Neural cell (in vitro differentiated cells): ENCODE data around the gene FOCAD. TPM values are rescaled to one million over a fixed set of nuclear protein-coding genes. Genes with fewer than 3 reads are reported as not detected.
"Not testable (repeated sequence)": the region's sequence is repeated elsewhere in the genome, so short reads cannot be mapped to it uniquely, and the experiment has no call there.

Experiments used
- H2AFZ ChIP-seq: fragments of 200-600, 300-800 bp; sonication (generic), shearing (Covaris generic); 2 replicates; pipeline ENCODE4 v1.6.0; 2014; ENCODE audit warnings: low read depth, mild to moderate bottlenecking, antibody characterized with exemption, low read length, moderate library complexity
- H3F3A ChIP-seq: fragments of 200-600 bp; shearing (Covaris generic); 2 replicates; pipeline ENCODE4 v1.6.1; 2016; ENCODE audit warnings: mild to moderate bottlenecking, moderate library complexity, mixed read lengths, antibody characterized with exemption, low read length; ENCODE audit not compliant: insufficient read depth, poor library complexity, severe bottlenecking
- H3K27ac ChIP-seq: fragments of 200-600, 300-800 bp; sonication (generic), shearing (Covaris generic); 2 replicates; pipeline ENCODE4 v1.5.1; 2014; ENCODE audit warnings: mild to moderate bottlenecking, low read length, moderate library complexity
- H3K27me3 ChIP-seq: fragments of 300-800, 200-600 bp; sonication (generic), shearing (Covaris generic); 2 replicates; pipeline ENCODE4 v1.6.0; 2014; ENCODE audit warnings: mild to moderate bottlenecking, low read depth, low read length, moderate library complexity; ENCODE audit not compliant: insufficient read depth
- H3K36me3 ChIP-seq: fragments of 300-800, 200-600 bp; sonication (generic), shearing (Covaris generic); 2 replicates; pipeline ENCODE4 v1.5.1; 2014; ENCODE audit warnings: mild to moderate bottlenecking, antibody characterized with exemption, low read length, moderate library complexity; ENCODE audit not compliant: insufficient read depth
- H3K4me2 ChIP-seq: fragments of 300-800, 200-600 bp; sonication (generic), shearing (Covaris generic); 2 replicates; pipeline ENCODE4 v1.6.0; 2014; ENCODE audit warnings: mild to moderate bottlenecking, low read length
- H3K4me3 ChIP-seq: fragments of 300-800, 200-600 bp; sonication (generic), shearing (Covaris generic); 2 replicates; pipeline ENCODE4 v1.5.1; 2014; ENCODE audit warnings: mild to moderate bottlenecking, low read length, moderate library complexity
- H3K79me2 ChIP-seq: fragments of 200-600 bp; shearing (Covaris generic); replicated peaks from 2 replicates; pipeline ENCODE4 v1.6.0; 2014; ENCODE audit warnings: mild to moderate bottlenecking, low read length, moderate library complexity; ENCODE audit not compliant: insufficient read depth
- H3K9ac ChIP-seq: fragments of 300-800, 200-600 bp; sonication (generic), shearing (Covaris generic); 2 replicates; pipeline ENCODE4 v1.6.1; 2016; ENCODE audit warnings: mild to moderate bottlenecking, low read length, mixed read lengths
- H3K9me2 ChIP-seq: fragments of 200-600 bp; shearing (Covaris generic); 2 replicates; pipeline ENCODE4 v1.6.1; 2016; ENCODE audit warnings: mild to moderate bottlenecking, low read length, mixed read lengths; ENCODE audit not compliant: insufficient read depth
- H3K9me3 ChIP-seq: fragments of 200-600, 300-800 bp; sonication (generic), shearing (Covaris generic); 2 replicates; pipeline ENCODE4 v1.6.1; 2016; ENCODE audit warnings: mild to moderate bottlenecking, mixed run types, low read length, moderate library complexity, mixed read lengths
- H4K20me1 ChIP-seq: fragments of 200-600 bp; shearing (Covaris generic); 2 replicates; pipeline ENCODE4 v1.6.1; 2016; ENCODE audit warnings: mild to moderate bottlenecking, mixed run types; ENCODE audit not compliant: insufficient read depth
- CTCF ChIP-seq: fragments of 450-650 bp; IDR thresholded peaks from 2 replicates; pipeline ENCODE4 v1.5.1; 2014; ENCODE audit warnings: antibody characterized with exemption, mild to moderate bottlenecking, moderate library complexity; ENCODE audit not compliant: poor library complexity, severe bottlenecking
- EP300 ChIP-seq: fragments of 450-650 bp; conservative IDR thresholded peaks from 2 replicates; pipeline ENCODE4 v1.6.1; 2014; ENCODE audit warnings: antibody characterized with exemption, mild to moderate bottlenecking, moderate library complexity; ENCODE audit not compliant: poor library complexity, severe bottlenecking
- EZH2 ChIP-seq: fragments of 200-600, 300-800 bp; shearing (Covaris generic), sonication (generic); IDR thresholded peaks from 2 replicates; pipeline ENCODE4 v1.6.1; 2014; ENCODE audit warnings: antibody characterized with exemption, low read length, borderline replicate concordance, mild to moderate bottlenecking; ENCODE audit not compliant: insufficient read depth, poor library complexity, severe bottlenecking
- MXI1 ChIP-seq: fragments of 450-650 bp; conservative IDR thresholded peaks from 2 replicates; pipeline ENCODE4 v1.6.1; 2014; ENCODE audit warnings: antibody characterized with exemption, mild to moderate bottlenecking; ENCODE audit not compliant: poor library complexity, severe bottlenecking
- POLR2AphosphoS5 ChIP-seq: IDR thresholded peaks from 2 replicates; pipeline ENCODE4 v1.6.1; 2012
- RAD21 ChIP-seq: fragments of 450-650 bp; conservative IDR thresholded peaks from 2 replicates; pipeline ENCODE4 v1.6.1; 2014; ENCODE audit warnings: antibody characterized with exemption, mild to moderate bottlenecking, moderate library complexity
- REST ChIP-seq: IDR thresholded peaks from 2 replicates; pipeline ENCODE4 v1.6.1; 2012; ENCODE audit warnings: borderline replicate concordance
- SMC3 ChIP-seq: fragments of 450-650 bp; conservative IDR thresholded peaks from 2 replicates; pipeline ENCODE4 v1.6.1; 2014; ENCODE audit warnings: antibody characterized with exemption, mild to moderate bottlenecking, moderate library complexity; ENCODE audit not compliant: poor library complexity
- TAF1 ChIP-seq: IDR thresholded peaks from 2 replicates; pipeline ENCODE4 v1.6.1; 2012; ENCODE audit warnings: low read depth
- polyA plus RNA-seq: library from polyadenylated mRNA; depleted of rRNA; stranded (reverse); fragments of >200 nt; gene quantifications from 2 replicates; pipeline ENCODE4 v1.2.3, GENCODE V29; 2014

The FOCAD gene
- polyA plus RNA-seq, 1 donor from 2014 or later, result 23.5 TPM

- Histone ChIP-seq H3F3A (no peaks in the 10 kb centered on the region), H2AFZ (no peak overlapping the region), H3K4me2 (no peak overlapping the region), H3K27me3 (no peaks in the 10 kb centered on the region), H3K79me2 (no peaks in the 10 kb centered on the region), H3K9me2 (no peaks in the 10 kb centered on the region), H4K20me1 (no peaks in the 10 kb centered on the region), H3K9ac (no peak overlapping the region), H3K4me3 (no peak overlapping the region), H3K36me3 (no peaks in the 10 kb centered on the region), H3K9me3 (no peaks in the 10 kb centered on the region), H3K27ac (no peak overlapping the region)
- TF ChIP-seq REST, result no peak
- TF ChIP-seq TAF1, result no peak
- TF ChIP-seq POLR2AphosphoS5, result no peak
- no peak for TF ChIP-seq MXI1
- TF ChIP-seq EP300, result no peak
- TF ChIP-seq CTCF, result no peak
- no peak for TF ChIP-seq SMC3
- no peak for TF ChIP-seq RAD21
- no peak for TF ChIP-seq EZH2
Measured at GRCh38 chr9:20962536-20963225, 278.6 kb downstream of the FOCAD start.

- no peaks in the 10 kb centered on the region for H4K20me1 ChIP-seq
- no peaks in the 10 kb centered on the region for H3K36me3 ChIP-seq
- no peaks in the 10 kb centered on the region for H3K9me3 ChIP-seq
- H3K27ac ChIP-seq, result no peak overlapping the region
- no peak overlapping the region for H3K4me3 ChIP-seq
- TF ChIP-seq TAF1 (no peak), POLR2AphosphoS5 (no peak), EZH2 (no peak)
- no peak overlapping the region for H3K9ac ChIP-seq
- H3F3A ChIP-seq, result no peaks in the 10 kb centered on the region
- H3K79me2 ChIP-seq, result no peaks in the 10 kb centered on the region
- H3K4me2 ChIP-seq, result no peak overlapping the region
- no peaks in the 10 kb centered on the region for H3K27me3 ChIP-seq
- no peak overlapping the region for H2AFZ ChIP-seq
- H3K9me2 ChIP-seq, result no peaks in the 10 kb centered on the region
Measured at GRCh38 chr9:20972684-20973083, 288.6 kb downstream of the FOCAD start.

- not testable (repeated sequence) for H3K27ac ChIP-seq, H3K36me3 ChIP-seq, H3K27me3 ChIP-seq, H4K20me1 ChIP-seq, H3K79me2 ChIP-seq, H3K4me3 ChIP-seq, H3K9me2 ChIP-seq, H2AFZ ChIP-seq, H3K4me2 ChIP-seq, H3K9me3 ChIP-seq, H3K9ac ChIP-seq, H3F3A ChIP-seq
Measured at GRCh38 chr9:20973246-20973947, 289.3 kb downstream of the FOCAD start.

- H3K9ac ChIP-seq, H3K9me3 ChIP-seq, H3K27ac ChIP-seq, H3K36me3 ChIP-seq, H3K27me3 ChIP-seq, H3F3A ChIP-seq, H3K4me3 ChIP-seq, H3K4me2 ChIP-seq, H4K20me1 ChIP-seq, H3K9me2 ChIP-seq, H3K79me2 ChIP-seq, H2AFZ ChIP-seq: not testable (repeated sequence)
Measured at GRCh38 chr9:20974191-20974938, 290.3 kb downstream of the FOCAD start.
